Stimulated activated CD4-positive, alpha-beta T cell treated with anti-CD3 and anti-CD28 coated beads, Interleukin-4, amount 100 ng/mL, for 1 hour (primary cell): ENCODE results near the gene PAXIP1.
"Not testable (repeated sequence)": the region's sequence is repeated elsewhere in the genome, so short reads cannot be mapped to it uniquely, and the experiment has no call there.

Experiments used
- DNase-seq: peaks from one replicate; pipeline ENCODE4 v3.0.0-alpha.2; 2020

PAXIP1 gene

GRCh38 chr7:154934353-154934952, 68.5 kb downstream of the PAXIP1 start:
- DNase-seq, result not testable (repeated sequence)

GRCh38 chr7:154931906-154932305, 71.0 kb downstream of the PAXIP1 start:
- DNase-seq, result no peak

- DNase-seq, result no peak
These were observed 73.8 kb downstream of the PAXIP1 start for GRCh38 chr7:154929006-154929726.

GRCh38 chr7:154928136-154929005, 74.6 kb downstream of the PAXIP1 start:
- peak; percentile 21 for DNase-seq

- peak; percentile 71 for DNase-seq
These were observed 75.2 kb downstream of the PAXIP1 start for GRCh38 chr7:154927624-154928125.

- DNase-seq, result not testable (repeated sequence)
These were observed 80.5 kb downstream of the PAXIP1 start for GRCh38 chr7:154922472-154922871.

GRCh38 chr7:154919344-154920225, 83.3 kb downstream of the PAXIP1 start:
- DNase-seq, result no peak

GRCh38 chr7:154918741-154919140, 84.2 kb downstream of the PAXIP1 start:
- DNase-seq, result no peak

GRCh38 chr7:154918266-154918665, 84.7 kb downstream of the PAXIP1 start:
- DNase-seq, result no peak

GRCh38 chr7:154917808-154918160, 85.1 kb downstream of the PAXIP1 start:
- DNase-seq, result no peak

GRCh38 chr7:154916856-154917807, 85.8 kb downstream of the PAXIP1 start:
- DNase-seq, result no peak

GRCh38 chr7:154916381-154916780, 86.5 kb downstream of the PAXIP1 start:
- no peak for DNase-seq

- DNase-seq, result no peak
These were observed 87.3 kb downstream of the PAXIP1 start for GRCh38 chr7:154915600-154915999.

- DNase-seq, result no peak
These were observed 87.9 kb downstream of the PAXIP1 start for GRCh38 chr7:154914996-154915380.

- DNase-seq, result no peak
These were observed 88.5 kb downstream of the PAXIP1 start for GRCh38 chr7:154914308-154914995.

- peak; percentile 92 for DNase-seq
These were observed 89.2 kb downstream of the PAXIP1 start for GRCh38 chr7:154913638-154914307.

GRCh38 chr7:154912871-154913637, 89.9 kb downstream of the PAXIP1 start:
- no peak for DNase-seq

GRCh38 chr7:154911862-154912455, 91.0 kb downstream of the PAXIP1 start:
- no peak for DNase-seq

- no peak for DNase-seq
These were observed 91.5 kb downstream of the PAXIP1 start for GRCh38 chr7:154911411-154911810.
